GM20000 (cell line): ENCODE data around the gene CDKL5.
A peak's percentile ranks its signal among the peaks of the same experiment; 100 is the strongest.

ENCODE experiments used
- DNase-seq: peaks from one replicate; pipeline ENCODE4 v3.0.0; 2012; ENCODE audit warnings: low spot score
- TF ChIP-seq, protein P1 (sequence below): IDR thresholded peaks from 2 replicates; pipeline ENCODE4 v1.5.1; 2012; ENCODE audit warnings: mild to moderate bottlenecking, control low read depth; ENCODE audit errors: extremely low read depth, missing control alignments

Gene CDKL5

GRCh38 chrX:18425199-18426003, at the start of gene CDKL5:
Gene CDKL5, plus strand, starts transcription at chrX:18425608. Its CDS starts 81,489 bp downstream, at chrX:18507097.
- TF ChIP-seq, protein P1, sequence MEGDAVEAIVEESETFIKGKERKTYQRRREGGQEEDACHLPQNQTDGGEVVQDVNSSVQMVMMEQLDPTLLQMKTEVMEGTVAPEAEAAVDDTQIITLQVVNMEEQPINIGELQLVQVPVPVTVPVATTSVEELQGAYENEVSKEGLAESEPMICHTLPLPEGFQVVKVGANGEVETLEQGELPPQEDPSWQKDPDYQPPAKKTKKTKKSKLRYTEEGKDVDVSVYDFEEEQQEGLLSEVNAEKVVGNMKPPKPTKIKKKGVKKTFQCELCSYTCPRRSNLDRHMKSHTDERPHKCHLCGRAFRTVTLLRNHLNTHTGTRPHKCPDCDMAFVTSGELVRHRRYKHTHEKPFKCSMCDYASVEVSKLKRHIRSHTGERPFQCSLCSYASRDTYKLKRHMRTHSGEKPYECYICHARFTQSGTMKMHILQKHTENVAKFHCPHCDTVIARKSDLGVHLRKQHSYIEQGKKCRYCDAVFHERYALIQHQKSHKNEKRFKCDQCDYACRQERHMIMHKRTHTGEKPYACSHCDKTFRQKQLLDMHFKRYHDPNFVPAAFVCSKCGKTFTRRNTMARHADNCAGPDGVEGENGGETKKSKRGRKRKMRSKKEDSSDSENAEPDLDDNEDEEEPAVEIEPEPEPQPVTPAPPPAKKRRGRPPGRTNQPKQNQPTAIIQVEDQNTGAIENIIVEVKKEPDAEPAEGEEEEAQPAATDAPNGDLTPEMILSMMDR = no peak
- peak; percentile 89 for DNase-seq

GRCh38 chrX:18377796-18378195, 47.6 kb upstream of the CDKL5 start:
- peak; percentile 27 for DNase-seq
- TF ChIP-seq, protein P1 = no peak

GRCh38 chrX:18389966-18390365, 35.4 kb upstream of the CDKL5 start:
- DNase-seq = no peak

DNA sequence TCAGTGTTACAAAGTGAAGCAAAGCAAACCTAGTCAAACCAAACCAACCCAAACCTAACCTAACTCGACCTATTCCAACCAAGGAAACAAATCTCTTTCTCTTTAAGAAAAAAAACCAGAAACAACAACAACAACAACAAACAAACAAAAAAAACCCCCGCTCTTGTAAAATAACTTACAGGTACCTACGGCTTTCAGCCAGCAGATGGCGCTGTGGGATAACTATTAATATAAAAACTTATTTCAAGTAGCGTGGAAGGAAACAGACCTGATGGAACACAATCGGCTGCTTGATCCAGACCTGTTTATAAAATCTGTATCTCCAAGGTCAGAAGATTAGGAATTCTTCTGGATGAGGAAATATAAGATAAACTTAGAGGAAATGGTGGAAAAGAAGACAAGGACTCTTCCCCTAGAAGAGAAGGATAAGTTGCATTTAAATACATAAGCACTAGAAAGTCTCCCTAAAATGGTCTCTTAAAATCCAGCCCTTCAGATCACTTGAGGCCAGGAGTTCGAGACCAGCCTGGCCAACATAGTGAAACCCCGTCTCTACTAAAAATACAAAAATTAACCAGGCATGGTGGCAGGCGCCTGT, 34.4 kb upstream of the CDKL5 start:
- peak; percentile 28 for DNase-seq
- TF ChIP-seq, protein P1 = no peak

More at GRCh38 chrX:18389966-18390365, 35.4 kb upstream of the CDKL5 start:
- TF ChIP-seq, protein P1 = no peak

DNA sequence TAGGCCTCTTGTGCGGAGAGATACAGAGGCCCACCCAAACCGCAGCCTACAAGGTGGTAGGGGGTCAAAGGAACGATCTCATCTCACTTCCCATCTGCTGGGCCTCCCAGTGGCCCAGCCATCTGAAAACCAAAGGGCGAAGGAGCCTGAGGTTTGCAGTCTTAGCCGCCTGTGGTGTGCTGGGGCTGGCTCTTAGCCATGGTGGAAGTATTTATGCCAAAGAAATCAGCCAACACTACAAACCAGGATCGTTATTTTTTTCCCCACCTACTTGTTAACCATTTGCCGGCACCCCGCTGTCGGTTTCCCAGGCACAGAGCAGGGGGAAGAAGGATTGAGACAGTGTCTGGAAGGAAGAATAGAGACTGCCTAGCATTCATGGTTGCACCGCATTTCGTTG, 30.9 kb upstream of the CDKL5 start:
- DNase-seq = no peak
- TF ChIP-seq, protein P1 = no peak

- TF ChIP-seq, protein P1 = no peak
- no peak for DNase-seq
Observed at GRCh38 chrX:18401848-18402213, 23.6 kb upstream of the CDKL5 start.

DNA sequence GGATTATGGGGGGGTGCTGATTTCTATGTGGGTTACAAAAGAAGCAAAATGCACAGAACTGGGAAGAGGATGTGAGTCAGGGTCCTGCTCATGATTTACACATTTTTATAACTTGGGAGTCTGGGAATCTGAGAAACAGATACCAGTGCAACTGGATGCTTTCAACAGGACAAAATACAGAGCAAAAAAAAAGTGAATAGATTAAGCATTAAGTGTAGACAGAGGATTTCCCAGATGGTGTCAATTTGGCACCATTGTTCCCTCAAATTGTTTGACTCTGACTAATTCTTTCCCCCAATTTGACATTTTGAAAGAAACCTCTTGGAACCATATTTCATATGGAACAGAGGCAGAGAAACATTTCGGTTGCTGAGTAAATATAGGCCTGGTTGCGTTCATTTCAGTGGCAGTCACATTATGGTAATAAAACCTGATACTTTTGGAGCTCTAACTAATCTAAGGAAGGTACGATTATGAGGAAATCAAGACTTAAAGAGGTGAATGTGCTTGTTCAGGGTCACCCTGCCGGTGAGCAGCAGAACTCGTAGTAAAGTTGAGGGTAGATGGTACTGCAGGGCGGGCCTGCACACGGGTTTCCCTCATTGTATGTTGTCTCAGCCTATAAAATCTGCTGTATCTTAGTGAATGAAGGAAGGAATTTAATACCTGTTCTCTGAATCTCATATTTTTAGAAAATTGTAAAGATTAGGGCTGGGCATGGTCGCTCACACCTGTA, 18.7 kb upstream of the CDKL5 start:
- DNase-seq = no peak
- TF ChIP-seq, protein P1 = no peak
